Esophagus squamous epithelium (tissue), 4 donors: ENCODE results near the gene TK2.

Experiments
- POLR2A ChIP-seq, 4 donors: fragments of 450-650 bp; IDR thresholded peaks; one replicate each; pipeline ENCODE4 v1.6.1; 2017; ENCODE audit warnings: antibody characterized with exemption in 4 of 4, mild to moderate bottlenecking in 4 of 4, moderate library complexity in 3 of 4
- TF ChIP-seq, protein P1 (sequence below), 6 experiments: fragments of 450-650 bp in 4 of 6; fragments of 200-600 bp in 2 of 6; sonication (generic) in 2 of 6; IDR thresholded peaks; one replicate each; pipeline ENCODE4 v1.5.1; 2016 to 2019; ENCODE audit warnings: antibody characterized with exemption in 6 of 6, mild to moderate bottlenecking in 4 of 6, moderate library complexity in 4 of 6

DNA sequence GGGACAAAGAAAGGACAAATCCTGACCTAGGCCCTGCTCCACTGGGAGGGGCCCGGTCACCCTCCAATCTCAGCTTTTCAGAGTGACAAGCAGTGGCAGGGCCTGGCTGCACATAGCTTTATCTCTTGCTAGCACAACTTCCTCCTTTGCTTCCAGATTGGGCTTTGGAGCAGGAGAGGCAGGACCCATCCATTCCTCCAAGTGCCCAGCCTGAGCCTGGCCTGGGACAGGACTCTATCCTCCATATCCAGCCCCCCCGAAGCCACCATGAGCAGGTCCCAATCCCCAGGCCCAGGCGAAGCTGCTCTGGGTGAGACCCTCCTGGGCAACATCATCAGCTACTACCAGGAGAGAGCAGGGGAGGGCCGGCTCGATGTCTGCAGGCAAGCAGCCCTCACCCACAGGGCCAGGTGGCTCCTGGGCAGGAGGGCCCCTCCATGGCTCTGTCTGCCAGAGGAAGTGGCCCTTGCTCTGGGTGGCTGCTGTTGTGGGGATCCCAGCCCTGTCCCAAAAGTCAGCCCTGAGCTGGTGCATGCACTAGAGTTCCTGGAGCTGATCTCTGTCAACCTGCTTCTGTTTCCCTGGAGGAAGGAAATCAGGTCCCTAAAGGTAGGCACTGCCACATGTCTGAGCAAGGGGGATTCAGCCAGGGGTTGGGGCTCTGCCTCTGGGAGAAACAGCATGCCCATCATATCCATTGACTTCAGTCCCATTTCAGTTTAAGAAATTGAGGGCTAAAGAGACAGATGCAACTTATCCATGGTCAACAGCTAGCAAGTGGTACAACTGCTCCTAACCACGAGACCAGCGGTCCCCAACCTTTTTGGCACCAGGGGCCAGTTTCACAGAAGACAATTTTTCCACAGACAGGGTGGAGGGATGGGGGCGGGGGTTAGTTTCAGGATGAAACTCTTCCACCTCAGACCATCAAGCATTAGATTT lies 58.9 kb downstream of the TK2 start:
- TF ChIP-seq, protein P1, sequence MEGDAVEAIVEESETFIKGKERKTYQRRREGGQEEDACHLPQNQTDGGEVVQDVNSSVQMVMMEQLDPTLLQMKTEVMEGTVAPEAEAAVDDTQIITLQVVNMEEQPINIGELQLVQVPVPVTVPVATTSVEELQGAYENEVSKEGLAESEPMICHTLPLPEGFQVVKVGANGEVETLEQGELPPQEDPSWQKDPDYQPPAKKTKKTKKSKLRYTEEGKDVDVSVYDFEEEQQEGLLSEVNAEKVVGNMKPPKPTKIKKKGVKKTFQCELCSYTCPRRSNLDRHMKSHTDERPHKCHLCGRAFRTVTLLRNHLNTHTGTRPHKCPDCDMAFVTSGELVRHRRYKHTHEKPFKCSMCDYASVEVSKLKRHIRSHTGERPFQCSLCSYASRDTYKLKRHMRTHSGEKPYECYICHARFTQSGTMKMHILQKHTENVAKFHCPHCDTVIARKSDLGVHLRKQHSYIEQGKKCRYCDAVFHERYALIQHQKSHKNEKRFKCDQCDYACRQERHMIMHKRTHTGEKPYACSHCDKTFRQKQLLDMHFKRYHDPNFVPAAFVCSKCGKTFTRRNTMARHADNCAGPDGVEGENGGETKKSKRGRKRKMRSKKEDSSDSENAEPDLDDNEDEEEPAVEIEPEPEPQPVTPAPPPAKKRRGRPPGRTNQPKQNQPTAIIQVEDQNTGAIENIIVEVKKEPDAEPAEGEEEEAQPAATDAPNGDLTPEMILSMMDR (IDR thresholded peaks at IDR 0.05), result no peak
- TF ChIP-seq POLR2A (IDR thresholded peaks at IDR 0.05), result no peak
